DND-41 (cell line): ENCODE results near the gene MLF1.

Experiments used
- ATAC-seq: fragments of 200-7000 bp; cut with Tn5 transposase; 3 replicates; pipeline ENCODE4 v1.9.1; 2021; ENCODE audit warnings: low read depth; ENCODE audit not compliant: insufficient read depth
- DNase-seq: peaks from one replicate; pipeline ENCODE4 v3.0.0-alpha.2; 2020
- H2AFZ ChIP-seq: 2 replicates; pipeline ENCODE4 v1.6.0; 2012; ENCODE audit warnings: low read depth, low read length
- H3K27ac ChIP-seq: 2 replicates; pipeline ENCODE4 v1.5.1; 2012; ENCODE audit warnings: low read length, inconsistent platforms
- H3K27me3 ChIP-seq: fragments of 200-600 bp; sonication (generic); 2 replicates; pipeline ENCODE4 v1.6.0; 2012; ENCODE audit warnings: low read length, mild to moderate bottlenecking, inconsistent platforms; ENCODE audit not compliant: insufficient read depth, poor library complexity
- H3K36me3 ChIP-seq: 2 replicates; pipeline ENCODE4 v1.5.1; 2012; ENCODE audit warnings: low read length, inconsistent platforms; ENCODE audit not compliant: insufficient read depth
- H3K4me1 ChIP-seq: 2 replicates; pipeline ENCODE4 v1.5.1; 2012; ENCODE audit warnings: mild to moderate bottlenecking, low read length; ENCODE audit not compliant: insufficient read depth
- H3K4me2 ChIP-seq: 2 replicates; pipeline ENCODE4 v1.6.0; 2012; ENCODE audit warnings: mild to moderate bottlenecking, moderate library complexity, low read length, inconsistent platforms; ENCODE audit not compliant: insufficient read depth
- H3K4me3 ChIP-seq, 2 experiments: fragments of 200-600 bp in 1 of 2; shearing (Covaris generic) in 1 of 2; 2 replicates each; pipeline ENCODE4 v1.5.1; 2012 to 2016; ENCODE audit warnings: inconsistent platforms in 2 of 2, low read length in 2 of 2, mild to moderate bottlenecking in 2 of 2, low read depth in 1 of 2, moderate library complexity in 1 of 2
- H3K79me2 ChIP-seq: 2 replicates; pipeline ENCODE4 v1.6.0; 2012; ENCODE audit warnings: low read length, inconsistent platforms; ENCODE audit not compliant: insufficient read depth
- H3K9ac ChIP-seq: 2 replicates; pipeline ENCODE4 v1.6.0; 2012; ENCODE audit warnings: low read depth, mild to moderate bottlenecking, inconsistent platforms, low read length, moderate library complexity
- H3K9me3 ChIP-seq: 2 replicates; pipeline ENCODE4 v1.5.1; 2012; ENCODE audit warnings: low read length, moderate library complexity, mild to moderate bottlenecking, inconsistent platforms; ENCODE audit not compliant: insufficient read depth, severe bottlenecking
- H4K20me1 ChIP-seq: 2 replicates; pipeline ENCODE4 v1.6.0; 2012; ENCODE audit warnings: low read length; ENCODE audit not compliant: insufficient read depth
- EZH2 ChIP-seq: IDR thresholded peaks from 3 replicates; pipeline ENCODE4 v1.6.1; 2012; ENCODE audit warnings: borderline replicate concordance, low read depth, mild to moderate bottlenecking, moderate library complexity, low read length, inconsistent platforms; ENCODE audit not compliant: severe bottlenecking
- TF ChIP-seq, protein P1 (sequence below): IDR thresholded peaks from 2 replicates; pipeline ENCODE4 v1.5.1; 2012; ENCODE audit warnings: borderline replicate concordance, low read length, moderate library complexity, mild to moderate bottlenecking; ENCODE audit not compliant: poor library complexity, severe bottlenecking; ENCODE audit errors: extremely low read depth

MLF1 gene

DNA sequence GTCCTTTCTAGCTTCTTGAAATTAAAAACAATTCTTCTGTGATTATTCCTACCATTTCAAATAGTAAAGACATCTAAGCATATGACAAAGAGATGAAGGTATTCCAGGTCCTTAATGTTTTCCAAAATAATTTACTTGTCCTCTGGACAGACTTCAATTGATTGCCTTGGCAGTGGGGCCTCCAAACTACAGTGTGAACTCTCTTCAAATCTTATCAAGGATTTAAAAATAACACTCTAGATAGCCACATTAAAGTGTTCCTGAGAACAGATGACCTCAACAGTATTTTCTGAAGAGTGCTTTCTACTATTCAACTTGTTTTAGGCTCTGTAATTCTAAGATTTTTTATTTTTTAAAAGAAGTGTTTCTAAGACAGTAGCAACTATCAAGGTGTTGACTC is 7.9 kb upstream of the MLF1 start:
- no peak for DNase-seq
- Histone ChIP-seq H3K4me3 (no peak overlapping the region), H2AFZ (no peak overlapping the region), H3K4me1 (no peaks in the 10 kb centered on the region), H3K9ac (no peak overlapping the region), H3K27me3 (no peaks in the 10 kb centered on the region), H3K79me2 (no peaks in the 10 kb centered on the region), H3K4me2 (no peak overlapping the region), H4K20me1 (no peaks in the 10 kb centered on the region), H3K36me3 (no peaks in the 10 kb centered on the region), H3K27ac (no peak overlapping the region), H3K9me3 (no peaks in the 10 kb centered on the region)
- ATAC-seq, result no peak
- TF ChIP-seq EZH2, result no peak
- TF ChIP-seq, protein P1, sequence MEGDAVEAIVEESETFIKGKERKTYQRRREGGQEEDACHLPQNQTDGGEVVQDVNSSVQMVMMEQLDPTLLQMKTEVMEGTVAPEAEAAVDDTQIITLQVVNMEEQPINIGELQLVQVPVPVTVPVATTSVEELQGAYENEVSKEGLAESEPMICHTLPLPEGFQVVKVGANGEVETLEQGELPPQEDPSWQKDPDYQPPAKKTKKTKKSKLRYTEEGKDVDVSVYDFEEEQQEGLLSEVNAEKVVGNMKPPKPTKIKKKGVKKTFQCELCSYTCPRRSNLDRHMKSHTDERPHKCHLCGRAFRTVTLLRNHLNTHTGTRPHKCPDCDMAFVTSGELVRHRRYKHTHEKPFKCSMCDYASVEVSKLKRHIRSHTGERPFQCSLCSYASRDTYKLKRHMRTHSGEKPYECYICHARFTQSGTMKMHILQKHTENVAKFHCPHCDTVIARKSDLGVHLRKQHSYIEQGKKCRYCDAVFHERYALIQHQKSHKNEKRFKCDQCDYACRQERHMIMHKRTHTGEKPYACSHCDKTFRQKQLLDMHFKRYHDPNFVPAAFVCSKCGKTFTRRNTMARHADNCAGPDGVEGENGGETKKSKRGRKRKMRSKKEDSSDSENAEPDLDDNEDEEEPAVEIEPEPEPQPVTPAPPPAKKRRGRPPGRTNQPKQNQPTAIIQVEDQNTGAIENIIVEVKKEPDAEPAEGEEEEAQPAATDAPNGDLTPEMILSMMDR, result no peak

DNA sequence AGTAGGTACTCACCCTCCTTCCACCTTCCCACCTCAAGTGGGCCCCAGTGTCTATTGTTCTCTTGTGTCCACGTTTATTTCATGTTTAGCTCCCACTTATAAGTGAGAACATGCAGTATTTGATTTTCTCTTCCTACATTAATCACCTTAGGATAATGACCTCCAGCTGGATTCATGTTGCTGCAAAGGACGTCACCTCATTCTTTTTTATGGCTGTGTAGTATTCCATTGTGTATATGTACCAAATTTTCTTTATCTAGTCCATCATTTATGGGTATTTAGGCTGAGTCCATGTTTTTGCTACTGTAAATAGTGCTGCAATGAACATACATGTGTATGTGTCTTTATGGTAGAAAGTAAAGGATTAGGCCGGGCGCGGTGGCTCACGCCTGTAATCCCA is 5.9 kb upstream of the MLF1 start:
- no peaks in the 10 kb centered on the region for H3K27me3 ChIP-seq
- H3K4me3 ChIP-seq, result no peak overlapping the region
- H3K27ac ChIP-seq, result no peak overlapping the region
- H3K4me1 ChIP-seq, result no peaks in the 10 kb centered on the region
- no peaks in the 10 kb centered on the region for H3K79me2 ChIP-seq
- TF ChIP-seq, protein P1, result no peak
- TF ChIP-seq EZH2, result no peak
- no peaks in the 10 kb centered on the region for H3K9me3 ChIP-seq
- H2AFZ ChIP-seq, result no peak overlapping the region
- ATAC-seq (no peak), DNase-seq (no peak)
- H3K4me2 ChIP-seq, result no peak overlapping the region
- no peak overlapping the region for H3K9ac ChIP-seq
- no peaks in the 10 kb centered on the region for H4K20me1 ChIP-seq
- no peaks in the 10 kb centered on the region for H3K36me3 ChIP-seq

- H3K4me1 ChIP-seq, result no peaks in the 10 kb centered on the region
- TF ChIP-seq EZH2, result no peak
- TF ChIP-seq, protein P1, result no peak
- no peaks in the 10 kb centered on the region for H4K20me1 ChIP-seq
- H3K27ac ChIP-seq, result no peak overlapping the region
- DNase-seq (no peak), ATAC-seq (no peak)
- no peaks in the 10 kb centered on the region for H3K36me3 ChIP-seq
- H3K9ac ChIP-seq, result no peak overlapping the region
- H2AFZ ChIP-seq, result no peak overlapping the region
- H3K9me3 ChIP-seq, result no peaks in the 10 kb centered on the region
- H3K4me3 ChIP-seq, result no peak overlapping the region
- H3K79me2 ChIP-seq, result no peaks in the 10 kb centered on the region
- no peaks in the 10 kb centered on the region for H3K27me3 ChIP-seq
- H3K4me2 ChIP-seq, result no peak overlapping the region
Observed at GRCh38 chr3:158568784-158569183, 2.2 kb upstream of the MLF1 start.

DNA sequence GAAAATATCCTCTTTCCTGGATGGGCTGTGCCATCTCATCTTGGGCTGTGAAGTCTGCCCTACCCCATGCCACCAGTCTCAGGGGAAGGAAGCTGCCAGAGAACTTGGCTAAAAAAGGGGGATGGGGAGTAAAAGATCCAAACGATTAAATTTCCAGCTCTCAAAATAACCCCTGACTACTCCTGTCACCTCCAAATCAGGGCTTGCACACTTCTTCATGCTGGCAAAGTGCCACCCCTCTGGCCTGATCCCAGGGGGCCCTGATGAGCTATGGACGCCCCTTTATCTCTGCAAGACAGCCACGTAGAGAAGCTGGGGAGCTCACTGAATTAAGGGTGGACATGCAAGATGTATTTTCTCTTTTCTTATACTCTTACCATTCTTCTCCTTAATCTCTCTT is 1.2 kb upstream of the MLF1 start:
- TF ChIP-seq, protein P1, result no peak
- TF ChIP-seq EZH2, result no peak
- Histone ChIP-seq H4K20me1 (no peaks in the 10 kb centered on the region), H3K9me3 (no peaks in the 10 kb centered on the region), H3K9ac (no peak overlapping the region), H3K4me1 (no peaks in the 10 kb centered on the region), H3K27ac (no peak overlapping the region), H3K4me3 (no peak overlapping the region), H3K4me2 (no peak overlapping the region), H2AFZ (no peak overlapping the region), H3K27me3 (no peaks in the 10 kb centered on the region), H3K36me3 (no peaks in the 10 kb centered on the region), H3K79me2 (no peaks in the 10 kb centered on the region)
- ATAC-seq (no peak), DNase-seq (no peak)
